ENCODE measurements around the gene ZNF492.

The ZNF492 gene

DNA sequence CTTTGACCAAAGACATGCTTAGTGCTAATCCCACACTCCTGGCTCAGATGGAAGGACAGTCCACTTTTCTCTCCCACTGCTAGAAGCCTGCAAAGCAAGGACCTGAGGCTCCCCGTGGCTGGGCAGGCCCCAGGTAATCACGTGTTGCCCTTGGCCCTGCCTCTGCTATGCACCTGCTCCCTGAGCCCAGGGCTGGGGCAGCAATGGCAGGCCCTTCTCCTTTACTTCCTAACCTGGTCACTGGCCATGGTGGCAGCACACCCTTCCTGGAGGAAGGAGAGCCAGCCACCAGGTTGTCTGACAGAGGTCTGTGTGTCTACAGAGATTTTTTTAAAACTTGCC is 27.9 kb upstream of the ZNF492 start:
- Histone ChIP-seq H3K27me3 (ENCODE audit: insufficient read depth, low read length) (no peaks in the 10 kb centered on the region), H2AFZ (ENCODE audit: low read length) (no peak overlapping the region), H3K9ac (ENCODE audit: low read length) (no peak overlapping the region), H3K9me3 (ENCODE audit: low read length) (no peaks in the 10 kb centered on the region), H3K4me2 (ENCODE audit: low read length) (no peak overlapping the region), H3K4me1 (ENCODE audit: insufficient read depth, low read length, severe bottlenecking) (no peaks in the 10 kb centered on the region), H3K4me3 (ENCODE audit: low read depth, low read length, poor library complexity, severe bottlenecking) (no peak overlapping the region), H3K9me2 (ENCODE audit: low read depth, low read length) (no peaks in the 10 kb centered on the region), H3K36me3 (ENCODE audit: insufficient read depth, low read length) (no peaks in the 10 kb centered on the region), H3K79me2 (ENCODE audit: insufficient read depth, low read length) (no peaks in the 10 kb centered on the region), H4K20me1 (ENCODE audit: insufficient read depth, low read length) (no peaks in the 10 kb centered on the region), H3K27ac (ENCODE audit: low read depth, low read length, poor library complexity, severe bottlenecking) (no peak overlapping the region), H3F3A (ENCODE audit: insufficient read depth, low read length) (no peaks in the 10 kb centered on the region)
- TF ChIP-seq, protein P1, sequence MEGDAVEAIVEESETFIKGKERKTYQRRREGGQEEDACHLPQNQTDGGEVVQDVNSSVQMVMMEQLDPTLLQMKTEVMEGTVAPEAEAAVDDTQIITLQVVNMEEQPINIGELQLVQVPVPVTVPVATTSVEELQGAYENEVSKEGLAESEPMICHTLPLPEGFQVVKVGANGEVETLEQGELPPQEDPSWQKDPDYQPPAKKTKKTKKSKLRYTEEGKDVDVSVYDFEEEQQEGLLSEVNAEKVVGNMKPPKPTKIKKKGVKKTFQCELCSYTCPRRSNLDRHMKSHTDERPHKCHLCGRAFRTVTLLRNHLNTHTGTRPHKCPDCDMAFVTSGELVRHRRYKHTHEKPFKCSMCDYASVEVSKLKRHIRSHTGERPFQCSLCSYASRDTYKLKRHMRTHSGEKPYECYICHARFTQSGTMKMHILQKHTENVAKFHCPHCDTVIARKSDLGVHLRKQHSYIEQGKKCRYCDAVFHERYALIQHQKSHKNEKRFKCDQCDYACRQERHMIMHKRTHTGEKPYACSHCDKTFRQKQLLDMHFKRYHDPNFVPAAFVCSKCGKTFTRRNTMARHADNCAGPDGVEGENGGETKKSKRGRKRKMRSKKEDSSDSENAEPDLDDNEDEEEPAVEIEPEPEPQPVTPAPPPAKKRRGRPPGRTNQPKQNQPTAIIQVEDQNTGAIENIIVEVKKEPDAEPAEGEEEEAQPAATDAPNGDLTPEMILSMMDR (IDR thresholded peaks at IDR 0.05; ENCODE audit: low read length) = no peak
- TF ChIP-seq EZH2 (IDR thresholded peaks at IDR 0.05; ENCODE audit: borderline replicate concordance, low read length) = no peak

DNA sequence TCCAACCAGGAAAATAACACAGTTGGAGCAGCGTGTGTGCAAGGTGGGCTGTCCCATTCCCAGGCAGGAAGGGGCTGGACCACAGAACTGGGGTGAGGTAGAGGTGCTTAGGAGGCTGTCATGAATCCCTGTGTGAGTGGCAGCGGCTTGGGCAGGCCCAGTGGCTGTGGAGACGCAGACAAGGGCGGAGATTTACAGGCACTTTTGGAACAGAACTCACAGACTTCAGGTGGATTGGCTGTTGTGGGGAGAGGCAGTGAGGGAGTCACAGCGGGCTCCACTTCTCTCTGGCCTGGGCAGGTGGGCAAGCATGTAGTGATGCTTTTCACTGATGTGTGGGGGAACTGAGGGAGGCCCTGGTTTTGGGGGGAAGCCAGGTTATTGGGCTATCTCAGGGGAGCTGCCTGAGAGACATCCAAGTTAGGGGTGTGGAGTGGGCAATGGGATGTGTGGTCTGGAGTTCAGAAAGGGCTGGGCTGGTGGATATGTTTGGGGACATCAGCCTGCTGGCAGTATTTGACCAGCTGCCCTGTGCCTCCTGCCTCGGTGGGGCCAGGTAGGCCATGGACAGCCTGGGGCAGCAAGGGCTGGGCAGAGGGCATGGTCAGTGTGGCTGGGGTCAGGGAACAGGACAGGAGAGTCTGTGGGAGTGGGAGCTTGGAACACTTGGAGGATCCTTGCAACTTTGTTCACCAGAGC is 27.0 kb upstream of the ZNF492 start:
- H3K9me3 ChIP-seq (ENCODE audit: low read length) = no peaks in the 10 kb centered on the region
- no peaks in the 10 kb centered on the region for H3K9me2 ChIP-seq (ENCODE audit: low read depth, low read length)

DNA sequence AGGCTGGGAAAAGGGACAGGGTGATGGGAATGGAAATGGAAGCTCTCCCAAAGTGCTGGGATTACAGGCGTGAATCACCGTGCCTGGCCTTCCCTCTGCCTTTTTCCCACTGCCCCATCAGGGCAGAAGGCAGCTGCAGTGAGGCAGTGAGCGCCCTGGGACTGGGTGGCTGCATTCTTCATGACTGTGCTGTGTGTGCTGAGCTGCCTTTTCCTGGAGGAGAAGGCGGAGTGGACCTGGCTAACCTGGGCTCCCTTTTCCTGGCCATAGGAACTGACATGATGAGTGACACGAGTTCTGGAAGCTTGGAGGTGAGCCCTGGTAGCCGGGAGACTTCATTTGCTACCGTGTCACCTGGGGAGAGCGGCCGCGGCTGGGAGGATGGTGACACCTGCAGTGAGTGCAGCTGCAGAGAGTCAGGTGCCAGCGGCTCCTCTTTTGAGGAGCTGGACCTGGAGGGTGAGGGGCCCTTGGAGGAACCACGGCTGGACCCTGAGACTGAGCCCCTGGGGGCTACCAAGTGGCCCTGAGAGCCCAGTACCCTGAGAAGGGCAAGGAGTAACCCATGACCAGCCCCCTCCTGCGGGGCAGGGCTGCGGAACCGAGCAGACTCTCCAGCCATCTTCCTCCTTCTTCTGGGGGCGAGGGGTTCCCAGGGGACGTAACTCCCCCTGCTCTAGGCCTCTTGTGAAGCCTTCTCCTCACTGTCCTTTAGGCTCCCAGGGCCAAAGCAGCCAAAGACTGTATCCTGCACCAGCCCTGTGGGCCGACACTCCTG is 26.3 kb upstream of the ZNF492 start:
- Histone ChIP-seq H3K4me2 (ENCODE audit: low read length) (no peak overlapping the region), H3K27ac (ENCODE audit: low read depth, low read length, poor library complexity, severe bottlenecking) (no peak overlapping the region), H3K36me3 (ENCODE audit: insufficient read depth, low read length) (no peaks in the 10 kb centered on the region), H3K4me1 (ENCODE audit: insufficient read depth, low read length, severe bottlenecking) (no peaks in the 10 kb centered on the region), H3K9ac (ENCODE audit: low read length) (no peak overlapping the region), H3K4me3 (ENCODE audit: low read depth, low read length, poor library complexity, severe bottlenecking) (no peak overlapping the region), H3K79me2 (ENCODE audit: insufficient read depth, low read length) (no peaks in the 10 kb centered on the region), H3F3A (ENCODE audit: insufficient read depth, low read length) (no peaks in the 10 kb centered on the region), H2AFZ (ENCODE audit: low read length) (no peak overlapping the region), H3K9me3 (ENCODE audit: low read length) (no peaks in the 10 kb centered on the region), H4K20me1 (ENCODE audit: insufficient read depth, low read length) (no peaks in the 10 kb centered on the region), H3K9me2 (ENCODE audit: low read depth, low read length) (no peaks in the 10 kb centered on the region), H3K27me3 (ENCODE audit: insufficient read depth, low read length) (no peaks in the 10 kb centered on the region)
- no peak for TF ChIP-seq EZH2 (IDR thresholded peaks at IDR 0.05; ENCODE audit: borderline replicate concordance, low read length)
- TF ChIP-seq, protein P1 (IDR thresholded peaks at IDR 0.05; ENCODE audit: low read length) = no peak

More for the DNA sequence above, 27.0 kb upstream of the ZNF492 start:
- H3F3A ChIP-seq (ENCODE audit: insufficient read depth, low read length) = no peaks in the 10 kb centered on the region
- TF ChIP-seq EZH2 (IDR thresholded peaks at IDR 0.05; ENCODE audit: borderline replicate concordance, low read length) = no peak
- TF ChIP-seq, protein P1 (IDR thresholded peaks at IDR 0.05; ENCODE audit: low read length) = no peak
- no peaks in the 10 kb centered on the region for H3K79me2 ChIP-seq (ENCODE audit: insufficient read depth, low read length)
- H3K27me3 ChIP-seq (ENCODE audit: insufficient read depth, low read length) = no peaks in the 10 kb centered on the region
- H3K4me2 ChIP-seq (ENCODE audit: low read length) = no peak overlapping the region
- H3K9ac ChIP-seq (ENCODE audit: low read length) = no peak overlapping the region
- no peaks in the 10 kb centered on the region for H3K4me1 ChIP-seq (ENCODE audit: insufficient read depth, low read length, severe bottlenecking)
- no peak overlapping the region for H3K27ac ChIP-seq (ENCODE audit: low read depth, low read length, poor library complexity, severe bottlenecking)
- H2AFZ ChIP-seq (ENCODE audit: low read length) = no peak overlapping the region
- H3K4me3 ChIP-seq (ENCODE audit: low read depth, low read length, poor library complexity, severe bottlenecking) = no peak overlapping the region
- H3K36me3 ChIP-seq (ENCODE audit: insufficient read depth, low read length) = no peaks in the 10 kb centered on the region
- no peaks in the 10 kb centered on the region for H4K20me1 ChIP-seq (ENCODE audit: insufficient read depth, low read length)
